Erythroblast (primary cell): ENCODE data around the gene SCFD2.

Experiments used
- GATA1 ChIP-seq: IDR thresholded peaks from 2 replicates; pipeline ENCODE4 v1.6.1; 2011; ENCODE audit warnings: low read depth, mild to moderate bottlenecking, control low read depth, low read length, moderate library complexity
- POLR2A ChIP-seq: IDR thresholded peaks from 2 replicates; pipeline ENCODE4 v1.6.1; 2011; ENCODE audit warnings: mild to moderate bottlenecking, low read length

GRCh38 chr4:52925531-52925968 lies 440.3 kb downstream of the SCFD2 start:
- TF ChIP-seq POLR2A: no peak
- TF ChIP-seq GATA1: no peak
